H9 (cell line): Measurements from ENCODE around the gene PCED1A. TPM values are rescaled to one million over a fixed set of nuclear protein-coding genes. Genes with fewer than 3 reads are reported as not detected.

ENCODE experiments used
- DNase-seq: peaks from one replicate; pipeline ENCODE4 v3.0.0-alpha.2; 2017
- H2AFZ ChIP-seq: one replicate; pipeline ENCODE4 v1.6.1; 2013; ENCODE audit warnings: mild to moderate bottlenecking, low read length, control low read depth, moderate library complexity
- H2AK5ac ChIP-seq: 2 replicates; pipeline ENCODE4 v1.6.1; 2013; ENCODE audit warnings: low read length, control low read depth, mixed read lengths; ENCODE audit not compliant: insufficient read length
- H2BK120ac ChIP-seq: one replicate; pipeline ENCODE4 v1.6.1; 2013; ENCODE audit warnings: low read depth, mild to moderate bottlenecking, low read length, control low read depth, inconsistent platforms; ENCODE audit not compliant: poor library complexity, severe bottlenecking
- H2BK12ac ChIP-seq: 2 replicates; pipeline ENCODE4 v1.6.1; 2013; ENCODE audit warnings: low read length, control low read depth, mixed read lengths, low read depth; ENCODE audit not compliant: insufficient read length
- H2BK15ac ChIP-seq: 2 replicates; pipeline ENCODE4 v1.6.1; 2013; ENCODE audit warnings: low read depth, low read length, control low read depth
- H2BK20ac ChIP-seq: one replicate; pipeline ENCODE4 v1.6.1; 2013; ENCODE audit warnings: low read depth, mild to moderate bottlenecking, low read length, control low read depth, inconsistent platforms; ENCODE audit not compliant: poor library complexity, severe bottlenecking
- H2BK5ac ChIP-seq: 2 replicates; pipeline ENCODE4 v1.6.1; 2013; ENCODE audit warnings: low read length, control low read depth, mixed read lengths; ENCODE audit not compliant: insufficient read length
- H3K14ac ChIP-seq: 2 replicates; pipeline ENCODE4 v1.6.1; 2013; ENCODE audit warnings: low read length, control low read depth; ENCODE audit not compliant: insufficient read depth
- H3K18ac ChIP-seq: 2 replicates; pipeline ENCODE4 v1.6.1; 2013; ENCODE audit warnings: low read depth, mild to moderate bottlenecking, mixed read lengths, low read length, control low read depth; ENCODE audit not compliant: insufficient read length
- H3K23ac ChIP-seq: 2 replicates; pipeline ENCODE4 v1.6.1; 2013; ENCODE audit warnings: low read length, control low read depth, mixed read lengths, low read depth; ENCODE audit not compliant: insufficient read length
- H3K23me2 ChIP-seq: 2 replicates; pipeline ENCODE4 v1.6.1; 2013; ENCODE audit warnings: low read depth, mild to moderate bottlenecking, mixed read lengths, low read length, control low read depth; ENCODE audit not compliant: insufficient read length, poor library complexity, severe bottlenecking
- H3K27ac ChIP-seq: 2 replicates; pipeline ENCODE4 v1.5.1; 2013; ENCODE audit warnings: low read length, control low read depth, mixed read lengths, low read depth; ENCODE audit not compliant: insufficient read length
- H3K27me3 ChIP-seq: 2 replicates; pipeline ENCODE4 v1.6.1; 2013; ENCODE audit warnings: low read length, control low read depth, inconsistent platforms; ENCODE audit not compliant: insufficient read depth
- H3K4ac ChIP-seq: 2 replicates; pipeline ENCODE4 v1.6.1; 2013; ENCODE audit warnings: low read depth, mild to moderate bottlenecking, control low read depth, inconsistent platforms, low read length, moderate library complexity
- H3K4me1 ChIP-seq: 2 replicates; pipeline ENCODE4 v1.6.1; 2013; ENCODE audit warnings: low read length, control low read depth, inconsistent platforms; ENCODE audit not compliant: insufficient read depth
- H3K4me2 ChIP-seq: 2 replicates; pipeline ENCODE4 v1.6.1; 2013; ENCODE audit warnings: low read length, control low read depth, mixed read lengths; ENCODE audit not compliant: insufficient read length, insufficient read depth
- H3K56ac ChIP-seq: 2 replicates; pipeline ENCODE4 v1.6.1; 2013; ENCODE audit warnings: low read depth, mild to moderate bottlenecking, mixed read lengths, low read length, control low read depth; ENCODE audit not compliant: insufficient read length
- H3K79me1 ChIP-seq: 2 replicates; pipeline ENCODE4 v1.6.1; 2013; ENCODE audit warnings: low read depth, mild to moderate bottlenecking, moderate library complexity, low read length, control low read depth, inconsistent platforms; ENCODE audit not compliant: insufficient read depth, poor library complexity, severe bottlenecking
- H3K79me2 ChIP-seq: 2 replicates; pipeline ENCODE4 v1.6.1; 2013; ENCODE audit warnings: low read length, control low read depth, inconsistent platforms; ENCODE audit not compliant: insufficient read depth
- H3K9ac ChIP-seq: 2 replicates; pipeline ENCODE4 v1.6.1; 2013; ENCODE audit warnings: low read length, control low read depth, mixed read lengths; ENCODE audit not compliant: insufficient read length; ENCODE audit errors: extremely low read depth
- H3K9me3 ChIP-seq: one replicate; pipeline ENCODE4 v1.6.1; 2013; ENCODE audit warnings: low read depth, low read length, inconsistent platforms; ENCODE audit not compliant: control insufficient read depth
- H3T11ph ChIP-seq: one replicate; pipeline ENCODE4 v1.6.1; 2013; ENCODE audit warnings: mild to moderate bottlenecking, low read length, control low read depth, inconsistent platforms
- H4K20me1 ChIP-seq: one replicate; pipeline ENCODE4 v1.6.1; 2013; ENCODE audit not compliant: control insufficient read depth, insufficient read length, insufficient read depth
- H4K5ac ChIP-seq: 2 replicates; pipeline ENCODE4 v1.6.1; 2013; ENCODE audit warnings: low read depth, mild to moderate bottlenecking, mixed read lengths, low read length, control low read depth; ENCODE audit not compliant: insufficient read length
- H4K8ac ChIP-seq: replicated peaks from 2 replicates; pipeline ENCODE4 v1.6.1; 2013; ENCODE audit warnings: low read length, control low read depth, mixed read lengths, low read depth; ENCODE audit not compliant: insufficient read length
- H4K91ac ChIP-seq: 2 replicates; pipeline ENCODE4 v1.6.1; 2013; ENCODE audit warnings: low read depth, mild to moderate bottlenecking, moderate library complexity, mixed read lengths, low read length, control low read depth; ENCODE audit not compliant: insufficient read length
- H3K27ac Mint-ChIP-seq, 3 experiments: 2 replicates in 2 of 3; 3 replicates in 1 of 3; pipeline ENCODE4 v1.8.0; 2020 to 2021; ENCODE audit warnings: mixed read lengths in 3 of 3, mild to moderate bottlenecking in 1 of 3, moderate library complexity in 1 of 3
- H3K27me3 Mint-ChIP-seq: 2 replicates; pipeline ENCODE4 v1.8.0; 2021; ENCODE audit warnings: low read depth, mild to moderate bottlenecking, moderate library complexity, mixed read lengths
- H3K36me3 Mint-ChIP-seq, 3 experiments: 2 replicates in 2 of 3; 3 replicates in 1 of 3; pipeline ENCODE4 v1.8.0; 2020 to 2021; ENCODE audit warnings: low read depth in 3 of 3, mixed read lengths in 3 of 3; ENCODE audit not compliant: insufficient read depth in 1 of 3
- H3K4me1 Mint-ChIP-seq, 2 experiments: 2 replicates each; pipeline ENCODE4 v1.8.0; 2020; ENCODE audit warnings: mixed read lengths in 2 of 2
- H3K4me3 Mint-ChIP-seq, 2 experiments: 2 replicates in 1 of 2; 3 replicates in 1 of 2; pipeline ENCODE4 v1.8.0; 2020 to 2021; ENCODE audit warnings: mild to moderate bottlenecking in 2 of 2, mixed read lengths in 2 of 2, moderate library complexity in 1 of 2
- H3K9me3 Mint-ChIP-seq, 2 experiments: 2 replicates in 1 of 2; 3 replicates in 1 of 2; pipeline ENCODE4 v1.8.0; 2020; ENCODE audit warnings: mild to moderate bottlenecking in 2 of 2, mixed read lengths in 2 of 2, moderate library complexity in 1 of 2
- CTCF ChIP-seq: fragments of 200-600 bp; sonication (generic); conservative IDR thresholded peaks from 3 replicates; pipeline ENCODE4 v1.8.0; 2021; ENCODE audit warnings: antibody characterized with exemption, mild to moderate bottlenecking
- WGBS: extraction: QIAGEN DNeasy Blood & Tissue Kit; methylation state at CpG from one replicate; pipeline ENCODE4 v1.1.7; 2013; ENCODE audit warnings: missing lambda C conversion rate, low lambda C conversion rate, mixed read lengths; ENCODE audit not compliant: insufficient read length; ENCODE audit errors: extremely low coverage; 5-methylcytosine and 5-hydroxymethylcytosine counted together
- total RNA-seq: library from RNA; stranded (reverse); gene quantifications from 2 replicates; pipeline ENCODE4 v1.2.1, GENCODE V29; 2021

PCED1A gene
- total RNA-seq, 1 experiment from 2014 or later: 30.8 TPM

DNA sequence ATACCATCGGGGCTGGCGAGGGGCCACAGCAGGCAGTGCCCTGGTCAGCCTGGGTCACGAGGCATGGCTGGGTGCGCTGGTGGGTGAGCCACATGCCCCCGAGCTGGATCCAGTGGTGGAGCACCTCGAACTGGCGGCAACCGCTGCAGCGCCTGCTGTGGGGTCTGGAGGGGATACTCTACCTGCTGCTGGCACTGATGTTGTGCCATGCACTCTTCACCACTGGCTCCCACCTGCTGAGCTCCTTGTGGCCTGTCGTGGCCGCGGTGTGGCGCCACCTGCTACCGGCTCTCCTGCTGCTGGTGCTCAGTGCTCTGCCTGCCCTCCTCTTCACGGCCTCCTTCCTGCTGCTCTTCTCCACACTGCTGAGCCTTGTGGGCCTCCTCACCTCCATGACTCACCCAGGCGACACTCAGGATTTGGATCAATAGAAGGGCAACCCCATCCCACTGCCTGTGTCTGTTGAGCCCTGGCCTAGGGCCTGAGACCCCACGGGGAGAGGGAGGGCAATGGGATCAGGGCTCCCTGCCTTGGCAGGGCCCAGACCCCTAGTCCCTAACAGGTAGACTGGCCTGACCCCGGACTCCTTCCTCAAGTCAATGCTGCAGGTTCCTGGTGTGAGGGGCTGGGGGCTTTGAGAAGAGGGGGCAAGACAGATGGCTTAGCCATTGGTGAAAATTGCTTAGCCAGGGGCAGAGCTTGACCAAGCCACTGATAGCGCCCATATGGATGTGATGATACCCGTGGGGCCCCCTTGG is 23.7 kb downstream of the PCED1A start:
- no peak overlapping the region for H2BK20ac ChIP-seq
- Mint-ChIP-seq H3K36me3 (no peaks in the 10 kb centered on the region; a peak in 1 of 7 replicates), H3K27ac (no peak overlapping the region), H3K27me3 (peaks cover 30% of the 10 kb centered on the region), H3K9me3 (peaks cover 10 to 11% of the 10 kb centered on the region in 2 experiments; a peak in 4 of 5 replicates), H3K4me3 (no peak overlapping the region), H3K4me1 (peaks cover 13 to 14% of the 10 kb centered on the region in 2 experiments)
- H3T11ph ChIP-seq: no peak overlapping the region
- no peak overlapping the region for H2BK15ac ChIP-seq
- H3K4me2 ChIP-seq: no peak overlapping the region
- H3K23ac ChIP-seq: no peak overlapping the region
- H3K9ac ChIP-seq: no peak overlapping the region
- H3K27me3 ChIP-seq: peaks cover 8% of the 10 kb centered on the region; the same call in 1 of the 2 replicates
- no peaks in the 10 kb centered on the region for H3K79me1 ChIP-seq
- no peaks in the 10 kb centered on the region for H3K4me1 ChIP-seq
- no peak overlapping the region for H2BK5ac ChIP-seq
- peak; percentile 61 for TF ChIP-seq CTCF
- H2BK120ac ChIP-seq: no peak overlapping the region
- no peaks in the 10 kb centered on the region for H3K9me3 ChIP-seq
- no peak overlapping the region for H3K4ac ChIP-seq
- no peak overlapping the region for H2AFZ ChIP-seq
- H3K79me2 ChIP-seq: no peaks in the 10 kb centered on the region
- H2AK5ac ChIP-seq: no peak overlapping the region
- no peak overlapping the region for H3K56ac ChIP-seq
- H4K20me1 ChIP-seq: no peaks in the 10 kb centered on the region
- DNase-seq: peak; percentile 74
- H3K18ac ChIP-seq: no peak overlapping the region
- peaks cover 6% of the 10 kb centered on the region for H3K23me2 ChIP-seq
- H4K5ac ChIP-seq: no peak overlapping the region
- no peak overlapping the region for H2BK12ac ChIP-seq
- no CpG with 5 or more reads among the region's 20 CpGs for WGBS
- no peak overlapping the region for H4K8ac ChIP-seq
- H3K27ac ChIP-seq: no peak overlapping the region
- H3K14ac ChIP-seq: no peak overlapping the region
- H4K91ac ChIP-seq: no peak overlapping the region
